IMR-90 (cell line): ENCODE data around the gene NDUFB3. TPM values are rescaled to one million over a fixed set of nuclear protein-coding genes. Genes with fewer than 3 reads are reported as not detected.

Experiments used
- ATAC-seq: fragments of 200-7000 bp; cut with Tn5 transposase; 2 replicates; pipeline ENCODE4 v1.9.1; 2020; ENCODE audit warnings: low read depth, mild to moderate bottlenecking, moderate library complexity
- BruUV-seq: library from RNA; stranded (reverse); fragments of 400-500 nt; replicated peaks from 2 replicates; lab custom pipeline; 2021; lab: Mats Ljungman, UMichigan
- CTCF ChIA-PET: fragments of 300-600 bp; formaldehyde crosslinking; extraction: SDS; loops from one replicate; lab custom pipeline; 2021; ENCODE audit warnings: antibody characterized with exemption; lab: Yijun Ruan, JAX
- POLR2A ChIA-PET: fragments of 300-600 bp; sonication (Branson Sonifier 250); formaldehyde crosslinking; loops from one replicate; lab custom pipeline; 2022; ENCODE audit warnings: antibody characterized with exemption; ENCODE audit not compliant: unreplicated experiment; lab: Charles Lee
- DNase-seq: peaks from one replicate; pipeline ENCODE4 v3.0.0; 2013
- H2AFZ ChIP-seq: replicated peaks from 2 replicates; pipeline ENCODE3; 2013; ENCODE audit warnings: low read length, mild to moderate bottlenecking; ENCODE audit not compliant: poor library complexity
- H2AK5ac ChIP-seq: 2 replicates; pipeline ENCODE4 v1.6.1; 2013; ENCODE audit warnings: low read depth, low read length, inconsistent platforms
- H2AK9ac ChIP-seq: replicated peaks from 2 replicates; pipeline ENCODE3; 2013; ENCODE audit warnings: mild to moderate bottlenecking, low read depth, low read length, moderate library complexity; ENCODE audit not compliant: poor library complexity
- H2BK120ac ChIP-seq: 2 replicates; pipeline ENCODE4 v1.6.1; 2013; ENCODE audit warnings: low read depth, low read length, inconsistent platforms
- H2BK15ac ChIP-seq: 3 replicates; pipeline ENCODE4 v1.6.1; 2013; ENCODE audit warnings: low read depth, low read length, inconsistent platforms
- H2BK20ac ChIP-seq: 2 replicates; pipeline ENCODE4 v1.6.1; 2013; ENCODE audit warnings: low read depth, mild to moderate bottlenecking, inconsistent platforms, low read length, moderate library complexity
- H2BK5ac ChIP-seq: 2 replicates; pipeline ENCODE4 v1.6.1; 2013; ENCODE audit warnings: mild to moderate bottlenecking, low read depth, low read length, inconsistent platforms; ENCODE audit not compliant: poor library complexity, severe bottlenecking
- H3K14ac ChIP-seq: replicated peaks from 2 replicates; pipeline ENCODE4 v1.6.1; 2013; ENCODE audit warnings: low read depth, low read length, inconsistent platforms
- H3K18ac ChIP-seq: 2 replicates; pipeline ENCODE4 v1.6.1; 2013; ENCODE audit warnings: low read depth, low read length, control low read depth
- H3K23ac ChIP-seq: 2 replicates; pipeline ENCODE4 v1.6.1; 2013; ENCODE audit warnings: low read depth, low read length, inconsistent platforms
- H3K27ac ChIP-seq: 2 replicates; pipeline ENCODE4 v1.5.1; 2013; ENCODE audit warnings: mild to moderate bottlenecking, control low read depth, low read length; ENCODE audit not compliant: insufficient read depth
- H3K27me3 ChIP-seq: 2 replicates; pipeline ENCODE4 v1.6.1; 2013; ENCODE audit warnings: low read length; ENCODE audit not compliant: control insufficient read depth, insufficient read depth
- H3K36me3 ChIP-seq: 2 replicates; pipeline ENCODE4 v1.6.1; 2013; ENCODE audit warnings: low read length, mixed read lengths; ENCODE audit not compliant: control insufficient read depth, insufficient read depth
- H3K4ac ChIP-seq: 2 replicates; pipeline ENCODE4 v1.6.1; 2013; ENCODE audit warnings: low read depth, low read length, inconsistent platforms
- H3K4me1 ChIP-seq: 2 replicates; pipeline ENCODE4 v1.6.1; 2013; ENCODE audit warnings: low read length, mixed read lengths; ENCODE audit not compliant: control insufficient read depth, insufficient read depth
- H3K4me2 ChIP-seq: 2 replicates; pipeline ENCODE4 v1.6.1; 2013; ENCODE audit warnings: low read depth, mild to moderate bottlenecking, control low read depth, low read length, moderate library complexity
- H3K4me3 ChIP-seq: 2 replicates; pipeline ENCODE4 v1.5.1; 2013; ENCODE audit warnings: low read depth, mild to moderate bottlenecking, control low read depth, low read length, moderate library complexity; ENCODE audit not compliant: insufficient read depth
- H3K56ac ChIP-seq: 2 replicates; pipeline ENCODE4 v1.6.1; 2013; ENCODE audit warnings: low read length, inconsistent platforms; ENCODE audit not compliant: insufficient read depth; ENCODE audit errors: extremely low read depth
- H3K79me1 ChIP-seq, 2 experiments: 2 replicates each; pipeline ENCODE4 v1.6.1; 2013; ENCODE audit warnings: low read length in 2 of 2, inconsistent platforms in 1 of 2, low read depth in 1 of 2
- H3K9ac ChIP-seq: 2 replicates; pipeline ENCODE4 v1.6.1; 2013; ENCODE audit warnings: low read depth, low read length, control low read depth
- H3K9me1 ChIP-seq: 2 replicates; pipeline ENCODE4 v1.6.1; 2013; ENCODE audit warnings: low read length, inconsistent platforms; ENCODE audit not compliant: insufficient read depth
- H3K9me3 ChIP-seq: 2 replicates; pipeline ENCODE4 v1.6.1; 2013; ENCODE audit warnings: low read length; ENCODE audit not compliant: control insufficient read depth, insufficient read depth
- H4K20me1 ChIP-seq: 2 replicates; pipeline ENCODE4 v1.6.1; 2013; ENCODE audit warnings: low read length, inconsistent platforms; ENCODE audit not compliant: insufficient read depth
- H4K5ac ChIP-seq: 2 replicates; pipeline ENCODE4 v1.6.1; 2013; ENCODE audit warnings: mild to moderate bottlenecking, low read depth, low read length, control low read depth
- H4K8ac ChIP-seq, 2 experiments: 2 replicates each; pipeline ENCODE4 v1.6.1; 2013; ENCODE audit warnings: low read depth in 2 of 2, low read length in 2 of 2, control low read depth in 1 of 2, inconsistent platforms in 1 of 2
- H4K91ac ChIP-seq: 2 replicates; pipeline ENCODE4 v1.6.1; 2013; ENCODE audit warnings: low read depth, low read length, inconsistent platforms; ENCODE audit not compliant: insufficient read depth
- BHLHE40 ChIP-seq: fragments of 150-350 bp; IDR thresholded peaks from 2 replicates; pipeline ENCODE4 v1.6.1; 2016; ENCODE audit warnings: mild to moderate bottlenecking, low read depth, low read length
- CEBPB ChIP-seq: IDR thresholded peaks from 2 replicates; pipeline ENCODE4 v1.6.1; 2012; ENCODE audit warnings: low read depth, low read length, improper control_type of control experiment
- MAFK ChIP-seq: IDR thresholded peaks from 2 replicates; pipeline ENCODE4 v1.6.1; 2012; ENCODE audit warnings: low read depth, low read length, improper control_type of control experiment
- MAZ ChIP-seq: IDR thresholded peaks from 2 replicates; pipeline ENCODE4 v1.6.1; 2012; ENCODE audit warnings: low read depth, mild to moderate bottlenecking, low read length, improper control_type of control experiment, moderate library complexity, borderline replicate concordance
- MXI1 ChIP-seq: IDR thresholded peaks from 2 replicates; pipeline ENCODE4 v1.6.1; 2012; ENCODE audit warnings: low read depth, mild to moderate bottlenecking, low read length, moderate library complexity, borderline replicate concordance
- NFE2L2 ChIP-seq: fragments of 150-350 bp; IDR thresholded peaks from 2 replicates; pipeline ENCODE4 v1.6.1; 2016; ENCODE audit warnings: low read depth, mild to moderate bottlenecking, low read length
- POLR2A ChIP-seq: IDR thresholded peaks from 2 replicates; pipeline ENCODE4 v1.6.1; 2012; ENCODE audit warnings: mild to moderate bottlenecking, low read depth, low read length
- RAD21 ChIP-seq: IDR thresholded peaks from 2 replicates; pipeline ENCODE4 v1.6.1; 2012; ENCODE audit warnings: low read length, improper control_type of control experiment
- RCOR1 ChIP-seq: IDR thresholded peaks from 2 replicates; pipeline ENCODE4 v1.6.1; 2012; ENCODE audit warnings: mild to moderate bottlenecking, low read length, improper control_type of control experiment; ENCODE audit not compliant: insufficient replicate concordance
- RFX5 ChIP-seq: IDR thresholded peaks from 2 replicates; pipeline ENCODE4 v1.8.0; 2012; ENCODE audit warnings: low read depth, mild to moderate bottlenecking, low read length, moderate library complexity
- SMC3 ChIP-seq: fragments of 150-350 bp; IDR thresholded peaks from 2 replicates; pipeline ENCODE4 v1.6.1; 2016; ENCODE audit warnings: low read depth, mild to moderate bottlenecking, antibody characterized with exemption, low read length, moderate library complexity
- USF2 ChIP-seq: fragments of 150-350 bp; IDR thresholded peaks from 2 replicates; pipeline ENCODE4 v1.6.1; 2017; ENCODE audit warnings: mild to moderate bottlenecking, antibody characterized with exemption, low read length, low read depth
- WGBS, 2 experiments: methylation state at CpG; one replicate each; pipeline versions ENCODE4 v1.1.5 to v1.1.7; 2013; ENCODE audit warnings: missing lambda C conversion rate in 2 of 2; ENCODE audit not compliant: insufficient read length in 1 of 2; ENCODE audit errors: extremely low coverage in 2 of 2; 5-methylcytosine and 5-hydroxymethylcytosine counted together
- dilution Hi-C: fragments of 300-500 bp; cut with HindIII; formaldehyde crosslinking; loops from one replicate; pipeline ENCODE4 v1.14.3; 2018; ENCODE audit warnings: low sequenced_read_pairs; ENCODE audit not compliant: unreplicated experiment
- in situ Hi-C: fragments of 300-500 bp; cut with MboI; formaldehyde crosslinking; loops from 3 replicates; pipeline ENCODE4 v1.14.3; 2019; ENCODE audit warnings: low sequenced_read_pairs, inconsistent platforms, mixed read lengths
- intact Hi-C: fragments of 100-400 bp; cut with micrococcal nuclease; formaldehyde crosslinking; loops from 2 replicates; pipeline ENCODE4 v1.10.0; 2022
- polyA plus RNA-seq, 3 experiments: library from polyadenylated mRNA; depleted of rRNA; stranded (reverse); fragments of >200 nt; gene quantifications; 2 replicates each; pipeline ENCODE4 v1.2.3, GENCODE V29; 2012; ENCODE audit warnings: low replicate concordance in 1 of 3
- total RNA-seq: library from RNA; depleted of rRNA; stranded (reverse); fragments of >200 nt; gene quantifications from 2 replicates; pipeline ENCODE4 v1.2.3, GENCODE V29; 2012
- TF ChIP-seq, protein P1 (sequence below): conservative IDR thresholded peaks from 2 replicates; pipeline ENCODE4 v1.5.1; 2012; ENCODE audit warnings: mild to moderate bottlenecking, low read depth, low read length, improper control_type of control experiment

The NDUFB3 gene
- total and polyA plus RNA-seq, 2 of the 4 experiments (the other 2 are of a cell fraction): 41.0 to 98.7 TPM

- POLR2A ChIA-PET: no interaction called here
- H3K56ac ChIP-seq: no peak overlapping the region
- H2BK15ac ChIP-seq: no peak overlapping the region
- ATAC-seq (no peak), DNase-seq (no peak)
- dilution Hi-C loops: no loop called here
- no peak overlapping the region for H4K5ac ChIP-seq
- no peak overlapping the region for H3K23ac ChIP-seq
- no peak overlapping the region for H2BK20ac ChIP-seq
- H3K36me3 ChIP-seq: no peaks in the 10 kb centered on the region
- no peaks in the 10 kb centered on the region for H3K9me3 ChIP-seq
- CTCF ChIA-PET: no interaction called here
- H2AFZ ChIP-seq: no peak overlapping the region
- no peak overlapping the region for H3K27ac ChIP-seq
- no peaks in the 10 kb centered on the region for H3K27me3 ChIP-seq
- no CpG with 5 or more reads among the region's 1 CpG for WGBS, 2 experiments
- H3K18ac ChIP-seq: no peak overlapping the region
- no peak overlapping the region for H2AK9ac ChIP-seq
- H3K14ac ChIP-seq: no peak overlapping the region
- TF ChIP-seq MAZ (no peak), RAD21 (no peak), NFE2L2 (no peak), USF2 (no peak), SMC3 (no peak), RCOR1 (no peak), POLR2A (no peak), MAFK (no peak), BHLHE40 (no peak), RFX5 (no peak), MXI1 (no peak), CEBPB (no peak)
- TF ChIP-seq, protein P1, sequence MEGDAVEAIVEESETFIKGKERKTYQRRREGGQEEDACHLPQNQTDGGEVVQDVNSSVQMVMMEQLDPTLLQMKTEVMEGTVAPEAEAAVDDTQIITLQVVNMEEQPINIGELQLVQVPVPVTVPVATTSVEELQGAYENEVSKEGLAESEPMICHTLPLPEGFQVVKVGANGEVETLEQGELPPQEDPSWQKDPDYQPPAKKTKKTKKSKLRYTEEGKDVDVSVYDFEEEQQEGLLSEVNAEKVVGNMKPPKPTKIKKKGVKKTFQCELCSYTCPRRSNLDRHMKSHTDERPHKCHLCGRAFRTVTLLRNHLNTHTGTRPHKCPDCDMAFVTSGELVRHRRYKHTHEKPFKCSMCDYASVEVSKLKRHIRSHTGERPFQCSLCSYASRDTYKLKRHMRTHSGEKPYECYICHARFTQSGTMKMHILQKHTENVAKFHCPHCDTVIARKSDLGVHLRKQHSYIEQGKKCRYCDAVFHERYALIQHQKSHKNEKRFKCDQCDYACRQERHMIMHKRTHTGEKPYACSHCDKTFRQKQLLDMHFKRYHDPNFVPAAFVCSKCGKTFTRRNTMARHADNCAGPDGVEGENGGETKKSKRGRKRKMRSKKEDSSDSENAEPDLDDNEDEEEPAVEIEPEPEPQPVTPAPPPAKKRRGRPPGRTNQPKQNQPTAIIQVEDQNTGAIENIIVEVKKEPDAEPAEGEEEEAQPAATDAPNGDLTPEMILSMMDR: no peak
- H4K91ac ChIP-seq: no peak overlapping the region
- no peak overlapping the region for H2BK120ac ChIP-seq
- H3K4me1 ChIP-seq: no peaks in the 10 kb centered on the region
- H3K4me2 ChIP-seq: no peak overlapping the region
- H4K20me1 ChIP-seq: 0 out of 2 replicates have a peak, but pooled peaks cover 5% of the 10 kb centered on the region
- no peak overlapping the region for H3K9ac ChIP-seq
- H2AK5ac ChIP-seq: no peak overlapping the region
- intact Hi-C loops: loop anchor here (5.0 kb wide), 2 partner anchors 44 to 104 kb away; partner anchors contain the start of gene CFLAR
- in situ Hi-C loops: no loop called here
- H3K4ac ChIP-seq: no peak overlapping the region
- H2BK5ac ChIP-seq: no peak overlapping the region
- no peak overlapping the region for H4K8ac ChIP-seq
- no peaks in the 10 kb centered on the region for H3K9me1 ChIP-seq
- no peak overlapping the region for H3K4me3 ChIP-seq
- H3K79me1 ChIP-seq: peaks cover 7 to 44% of the 10 kb centered on the region in 2 experiments
- no TSS peak for BruUV-seq
Observed at GRCh38 chr2:201073071-201073470, 1.3 kb downstream of the NDUFB3 start.
